ENCODE results near the gene MGAT3. TPM values are rescaled to one million over a fixed set of nuclear protein-coding genes. Genes with fewer than 3 reads are reported as not detected.

Gene MGAT3
- total and polyA plus RNA-seq, 2 experiments from 2014 or later, result 7.0 to 20.0 TPM

GRCh38 chr22:39488563-39489083 is 31.8 kb downstream of the MGAT3 start:
- Histone ChIP-seq H3K27me3 (no peaks in the 10 kb centered on the region), H3K9me2 (replicated peaks; ENCODE audit: insufficient read depth) (no peaks in the 10 kb centered on the region), H3K4me2 (no peak overlapping the region), H3K4me3 (no peak overlapping the region), H3K9me3 (ENCODE audit: low read depth) (no peaks in the 10 kb centered on the region), H3K4me1 (ENCODE audit: insufficient read depth) (peaks cover 4% of the 10 kb centered on the region), H3K27ac (no peak overlapping the region), H3K79me2 (peaks cover 6% of the 10 kb centered on the region), H4K20me1 (ENCODE audit: insufficient read depth, poor library complexity, severe bottlenecking) (no peaks in the 10 kb centered on the region), H3K36me3 (replicated peaks; ENCODE audit: insufficient read depth, low read depth) (no peaks in the 10 kb centered on the region), H2AFZ (no peak overlapping the region)
- DNase-seq (ENCODE audit: low spot score), result no peak
- no peak for TF ChIP-seq EZH2 (IDR thresholded peaks at IDR 0.05; ENCODE audit: borderline replicate concordance)
- TF ChIP-seq, protein P1, sequence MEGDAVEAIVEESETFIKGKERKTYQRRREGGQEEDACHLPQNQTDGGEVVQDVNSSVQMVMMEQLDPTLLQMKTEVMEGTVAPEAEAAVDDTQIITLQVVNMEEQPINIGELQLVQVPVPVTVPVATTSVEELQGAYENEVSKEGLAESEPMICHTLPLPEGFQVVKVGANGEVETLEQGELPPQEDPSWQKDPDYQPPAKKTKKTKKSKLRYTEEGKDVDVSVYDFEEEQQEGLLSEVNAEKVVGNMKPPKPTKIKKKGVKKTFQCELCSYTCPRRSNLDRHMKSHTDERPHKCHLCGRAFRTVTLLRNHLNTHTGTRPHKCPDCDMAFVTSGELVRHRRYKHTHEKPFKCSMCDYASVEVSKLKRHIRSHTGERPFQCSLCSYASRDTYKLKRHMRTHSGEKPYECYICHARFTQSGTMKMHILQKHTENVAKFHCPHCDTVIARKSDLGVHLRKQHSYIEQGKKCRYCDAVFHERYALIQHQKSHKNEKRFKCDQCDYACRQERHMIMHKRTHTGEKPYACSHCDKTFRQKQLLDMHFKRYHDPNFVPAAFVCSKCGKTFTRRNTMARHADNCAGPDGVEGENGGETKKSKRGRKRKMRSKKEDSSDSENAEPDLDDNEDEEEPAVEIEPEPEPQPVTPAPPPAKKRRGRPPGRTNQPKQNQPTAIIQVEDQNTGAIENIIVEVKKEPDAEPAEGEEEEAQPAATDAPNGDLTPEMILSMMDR (IDR thresholded peaks at IDR 0.05; ENCODE audit: poor library complexity), result no peak
- TF ChIP-seq EZH2phosphoT487 (IDR thresholded peaks at IDR 0.05; ENCODE audit: low read depth, severe bottlenecking, unreplicated experiment), result no peak
- 95% methylated on average over 38 of the region's 39 CpGs for WGBS (ENCODE audit: low lambda C conversion rate, missing lambda C conversion rate)

- H4K20me1 ChIP-seq (ENCODE audit: insufficient read depth, poor library complexity, severe bottlenecking), result no peaks in the 10 kb centered on the region
- H3K9me3 ChIP-seq (ENCODE audit: low read depth), result no peaks in the 10 kb centered on the region
- H3K4me1 ChIP-seq (ENCODE audit: insufficient read depth), result peaks cover 4% of the 10 kb centered on the region
- H3K4me3 ChIP-seq, result no peak overlapping the region
- peaks cover 3% of the 10 kb centered on the region for H3K79me2 ChIP-seq
- DNase-seq (ENCODE audit: low spot score), result no peak
- TF ChIP-seq EZH2phosphoT487 (IDR thresholded peaks at IDR 0.05; ENCODE audit: low read depth, severe bottlenecking, unreplicated experiment), result no peak
- TF ChIP-seq, protein P1 (IDR thresholded peaks at IDR 0.05; ENCODE audit: poor library complexity), result no peak
- TF ChIP-seq EZH2 (IDR thresholded peaks at IDR 0.05; ENCODE audit: borderline replicate concordance), result no peak
- H2AFZ ChIP-seq, result no peak overlapping the region
- no peaks in the 10 kb centered on the region for H3K9me2 ChIP-seq (replicated peaks; ENCODE audit: insufficient read depth)
- no peaks in the 10 kb centered on the region for H3K36me3 ChIP-seq (replicated peaks; ENCODE audit: insufficient read depth, low read depth)
- H3K27me3 ChIP-seq, result no peaks in the 10 kb centered on the region
- no peak overlapping the region for H3K4me2 ChIP-seq
- 88% methylated on average over 17 of the region's 17 CpGs for WGBS (ENCODE audit: low lambda C conversion rate, missing lambda C conversion rate)
- H3K27ac ChIP-seq, result peak overlapping the region; percentile 41
Observed at GRCh38 chr22:39489094-39490068, 32.6 kb downstream of the MGAT3 start.

- TF ChIP-seq EZH2phosphoT487 (IDR thresholded peaks at IDR 0.05; ENCODE audit: low read depth, severe bottlenecking, unreplicated experiment) (no peak), EZH2 (IDR thresholded peaks at IDR 0.05; ENCODE audit: borderline replicate concordance) (no peak)
- TF ChIP-seq, protein P1 (IDR thresholded peaks at IDR 0.05; ENCODE audit: poor library complexity), result no peak
- no peaks in the 10 kb centered on the region for H4K20me1 ChIP-seq (ENCODE audit: insufficient read depth, poor library complexity, severe bottlenecking)
- H3K9me3 ChIP-seq (ENCODE audit: low read depth), result no peaks in the 10 kb centered on the region
- H3K4me2 ChIP-seq, result no peak overlapping the region
- H3K36me3 ChIP-seq (replicated peaks; ENCODE audit: insufficient read depth, low read depth), result no peaks in the 10 kb centered on the region
- no peaks in the 10 kb centered on the region for H3K9me2 ChIP-seq (replicated peaks; ENCODE audit: insufficient read depth)
- H3K4me3 ChIP-seq, result no peak overlapping the region
- H2AFZ ChIP-seq, result no peak overlapping the region
- no peaks in the 10 kb centered on the region for H3K27me3 ChIP-seq
- 58% methylated on average over 13 of the region's 13 CpGs for WGBS (ENCODE audit: low lambda C conversion rate, missing lambda C conversion rate)
- peak; percentile 76 for DNase-seq (ENCODE audit: low spot score)
- H3K79me2 ChIP-seq, result peaks cover 3% of the 10 kb centered on the region
- peaks cover 4% of the 10 kb centered on the region for H3K4me1 ChIP-seq (ENCODE audit: insufficient read depth)
- peak overlapping the region; percentile 41 for H3K27ac ChIP-seq
Observed at GRCh38 chr22:39490135-39490798, 33.5 kb downstream of the MGAT3 start.
